SJSA1 (cell line): Measurements from ENCODE around the gene COL26A1. TPM values are rescaled to one million over a fixed set of nuclear protein-coding genes. Genes with fewer than 3 reads are reported as not detected.
"Not testable (repeated sequence)": the region's sequence is repeated elsewhere in the genome, so short reads cannot be mapped to it uniquely, and the experiment has no call there.

Experiments
- DNase-seq, 2 experiments: peaks; one replicate each; pipeline ENCODE4 v3.0.0-alpha.2; 2015 to 2020; ENCODE audit warnings: low spot score in 2 of 2, low read depth in 1 of 2
- H3K27ac ChIP-seq: fragments of 250-450 bp; sonication (Bioruptor Pico); 2 replicates; pipeline ENCODE4 v1.5.1; 2020; ENCODE audit warnings: mild to moderate bottlenecking, moderate library complexity
- H3K27me3 ChIP-seq: fragments of 250-450 bp; sonication (Bioruptor Pico); replicated peaks from 2 replicates; pipeline ENCODE4 v1.5.1; 2020; ENCODE audit warnings: mild to moderate bottlenecking, moderate library complexity
- H3K36me3 ChIP-seq: fragments of 250-450 bp; sonication (Bioruptor Pico); 2 replicates; pipeline ENCODE4 v1.5.1; 2020; ENCODE audit warnings: mild to moderate bottlenecking
- H3K4me1 ChIP-seq: fragments of 250-450 bp; sonication (Bioruptor Pico); replicated peaks from 2 replicates; pipeline ENCODE4 v1.6.1; 2021; ENCODE audit warnings: mild to moderate bottlenecking
- H3K4me3 ChIP-seq: fragments of 250-450 bp; sonication (Bioruptor Pico); 2 replicates; pipeline ENCODE4 v1.5.1; 2020; ENCODE audit warnings: mild to moderate bottlenecking
- H3K9me3 ChIP-seq: fragments of 250-450 bp; sonication (Bioruptor Pico); replicated peaks from 2 replicates; pipeline ENCODE4 v1.5.1; 2020; ENCODE audit warnings: mild to moderate bottlenecking
- total RNA-seq: library from RNA; depleted of rRNA; stranded (reverse); fragments of >200 nt; shearing (Covaris generic); gene quantifications from 2 replicates; pipeline ENCODE4 v1.2.3, GENCODE V29; 2014

The COL26A1 gene
- total RNA-seq, 1 experiment from 2014 or later = not detected

DNA sequence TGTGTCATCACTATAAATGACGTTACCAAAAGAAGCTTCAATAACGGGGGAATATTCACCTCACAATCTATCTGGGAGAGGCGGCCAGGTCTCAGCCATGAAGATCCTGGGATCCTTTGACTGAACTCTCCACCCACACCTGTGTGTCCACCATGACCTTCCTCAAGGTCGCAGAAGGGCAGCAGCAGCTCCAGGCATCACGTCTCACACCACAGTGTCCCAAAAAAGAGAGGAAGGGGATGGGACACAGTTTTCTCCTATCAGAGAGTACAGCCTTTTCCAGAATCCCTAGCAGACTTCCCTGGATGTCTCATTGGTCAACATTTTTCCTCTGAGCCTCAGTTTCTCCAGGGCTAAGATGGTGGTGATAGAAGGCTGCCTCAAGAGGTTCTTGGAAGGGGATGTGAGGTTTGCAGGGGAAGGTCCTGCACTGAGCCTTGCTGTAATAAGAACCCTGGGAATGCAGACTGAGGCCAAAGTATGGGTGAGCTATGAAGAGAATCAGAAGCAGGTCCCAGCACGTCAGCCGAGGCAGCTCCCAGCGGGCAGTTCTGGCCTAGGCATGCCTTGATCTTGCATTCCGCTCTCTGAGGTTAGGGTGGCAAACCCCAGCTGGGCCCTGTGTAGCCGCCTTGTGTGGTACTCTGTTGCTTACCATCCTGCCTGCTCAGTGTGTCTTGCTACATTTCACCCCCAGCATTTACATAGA is 63.8 kb downstream of the COL26A1 start:
- DNase-seq = no peak
- H3K4me3 ChIP-seq = no peak overlapping the region
- H3K36me3 ChIP-seq = no peaks in the 10 kb centered on the region
- no peak overlapping the region for H3K27ac ChIP-seq
- H3K27me3 ChIP-seq = peaks cover 15% of the 10 kb centered on the region; the same call in 1 of the 2 replicates
- no peaks in the 10 kb centered on the region for H3K9me3 ChIP-seq
- no peaks in the 10 kb centered on the region for H3K4me1 ChIP-seq

GRCh38 chr7:101428093-101428866 is 65.6 kb downstream of the COL26A1 start:
- no peaks in the 10 kb centered on the region for H3K9me3 ChIP-seq
- no peaks in the 10 kb centered on the region for H3K4me1 ChIP-seq
- DNase-seq = no peak
- H3K36me3 ChIP-seq = no peaks in the 10 kb centered on the region
- peaks cover 18% of the 10 kb centered on the region for H3K27me3 ChIP-seq
- H3K4me3 ChIP-seq = no peak overlapping the region
- H3K27ac ChIP-seq = no peak overlapping the region

DNA sequence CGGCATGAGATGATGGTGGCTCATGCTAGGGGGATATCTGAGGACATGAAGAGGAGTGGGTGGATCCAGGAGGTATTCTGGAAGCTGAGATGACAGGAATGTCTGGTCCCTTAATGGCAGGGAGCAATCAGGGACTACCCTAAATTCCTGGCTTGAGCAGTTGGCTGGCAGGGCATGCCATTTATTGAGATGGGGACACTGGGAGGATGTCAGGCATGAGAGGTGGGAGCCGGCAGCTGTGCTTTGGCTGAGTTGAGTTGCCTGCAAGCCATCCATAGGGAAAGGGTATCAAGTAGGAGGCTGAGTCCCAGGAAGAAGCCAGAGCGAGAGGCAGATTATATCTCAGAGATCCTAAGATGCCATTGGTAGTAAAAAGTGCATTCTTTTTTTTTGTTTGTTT is 69.6 kb downstream of the COL26A1 start:
- H3K4me1 ChIP-seq = no peaks in the 10 kb centered on the region
- no peak overlapping the region for H3K27ac ChIP-seq
- H3K27me3 ChIP-seq = peaks cover 41% of the 10 kb centered on the region
- no peak overlapping the region for H3K4me3 ChIP-seq
- no peaks in the 10 kb centered on the region for H3K36me3 ChIP-seq
- no peaks in the 10 kb centered on the region for H3K9me3 ChIP-seq
- no peak for DNase-seq

- peaks cover 41% of the 10 kb centered on the region for H3K27me3 ChIP-seq
- no peak overlapping the region for H3K27ac ChIP-seq
- no peaks in the 10 kb centered on the region for H3K9me3 ChIP-seq
- no peak for DNase-seq
- H3K4me1 ChIP-seq = no peaks in the 10 kb centered on the region
- no peaks in the 10 kb centered on the region for H3K36me3 ChIP-seq
- no peak overlapping the region for H3K4me3 ChIP-seq
Measured at GRCh38 chr7:101433688-101434087, 71.0 kb downstream of the COL26A1 start.

DNA sequence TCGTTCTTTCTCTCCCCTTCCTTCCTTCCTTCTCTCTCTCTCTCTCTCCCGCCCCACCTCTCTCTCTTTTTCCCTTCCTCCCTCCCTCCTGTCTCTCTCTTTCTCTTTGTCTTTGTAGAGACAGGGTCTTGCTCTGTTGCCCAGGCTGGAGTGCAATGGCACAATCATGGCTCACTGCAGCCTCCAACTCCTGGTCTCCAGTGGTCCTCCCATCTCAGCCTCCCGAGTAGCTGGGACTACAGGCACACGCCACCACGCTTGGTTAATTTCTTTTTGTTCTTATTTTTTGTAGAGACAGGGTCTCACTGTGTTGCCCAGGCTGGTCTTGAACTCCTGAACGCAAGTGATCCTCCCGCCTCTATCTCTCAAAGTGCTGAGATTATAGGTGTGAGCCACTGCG is 71.5 kb downstream of the COL26A1 start:
- not testable (repeated sequence) for H3K4me3 ChIP-seq, H3K27ac ChIP-seq, H3K9me3 ChIP-seq, DNase-seq, H3K36me3 ChIP-seq, H3K4me1 ChIP-seq
- peaks cover 41% of the 10 kb centered on the region for H3K27me3 ChIP-seq

GRCh38 chr7:101435461-101436220 is 73.0 kb downstream of the COL26A1 start:
- Histone ChIP-seq H3K36me3 (no peaks in the 10 kb centered on the region), H3K27ac (no peak overlapping the region), H3K4me1 (no peaks in the 10 kb centered on the region), H3K27me3 (peaks cover 37% of the 10 kb centered on the region), H3K9me3 (no peaks in the 10 kb centered on the region), H3K4me3 (no peak overlapping the region)
- DNase-seq = no peak

GRCh38 chr7:101436221-101436735 is 73.6 kb downstream of the COL26A1 start:
- Histone ChIP-seq H3K4me3 (no peak overlapping the region), H3K27ac (no peak overlapping the region), H3K9me3 (no peaks in the 10 kb centered on the region), H3K27me3 (peaks cover 36% of the 10 kb centered on the region), H3K36me3 (no peaks in the 10 kb centered on the region), H3K4me1 (no peaks in the 10 kb centered on the region)
- no peak for DNase-seq

DNA sequence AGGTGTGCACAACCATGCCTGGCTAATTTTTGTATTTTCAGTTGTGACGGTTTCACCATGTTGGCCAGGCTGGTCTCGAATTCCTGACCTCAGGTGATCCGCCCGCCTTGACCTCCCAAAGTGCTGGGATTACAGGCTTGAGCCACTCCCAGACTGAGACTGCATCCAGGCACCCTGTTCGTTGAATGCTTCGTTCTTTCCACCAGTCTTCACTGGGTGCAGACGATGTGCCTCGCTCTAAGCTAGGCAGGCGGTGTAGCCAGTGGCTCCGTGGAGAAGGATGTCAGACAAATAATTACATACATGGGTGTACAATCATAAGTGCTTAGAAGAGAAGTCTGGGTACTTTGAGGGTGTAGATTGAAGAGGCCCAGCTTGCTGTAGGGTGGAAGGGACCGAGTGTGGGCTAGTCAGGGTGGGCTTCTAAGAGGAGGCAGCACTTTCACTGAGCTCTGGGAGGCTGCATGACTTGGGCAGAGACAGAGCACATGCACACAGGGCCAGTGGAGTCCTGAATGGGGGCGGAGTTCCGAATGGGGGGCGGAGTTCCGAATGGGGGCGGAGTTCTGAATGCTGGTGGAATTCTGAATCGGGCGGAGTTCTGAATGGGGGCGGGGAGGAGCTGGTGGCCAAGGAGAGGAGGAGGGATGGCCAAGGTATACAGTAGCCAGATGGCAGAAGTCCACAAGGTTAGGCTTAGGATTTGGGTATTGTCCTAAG is 74.3 kb downstream of the COL26A1 start:
- Histone ChIP-seq H3K36me3 (no peaks in the 10 kb centered on the region), H3K27ac (no peak overlapping the region), H3K9me3 (no peaks in the 10 kb centered on the region), H3K4me1 (no peaks in the 10 kb centered on the region), H3K27me3 (peaks cover 39% of the 10 kb centered on the region), H3K4me3 (no peak overlapping the region)
- no peak for DNase-seq

DNA sequence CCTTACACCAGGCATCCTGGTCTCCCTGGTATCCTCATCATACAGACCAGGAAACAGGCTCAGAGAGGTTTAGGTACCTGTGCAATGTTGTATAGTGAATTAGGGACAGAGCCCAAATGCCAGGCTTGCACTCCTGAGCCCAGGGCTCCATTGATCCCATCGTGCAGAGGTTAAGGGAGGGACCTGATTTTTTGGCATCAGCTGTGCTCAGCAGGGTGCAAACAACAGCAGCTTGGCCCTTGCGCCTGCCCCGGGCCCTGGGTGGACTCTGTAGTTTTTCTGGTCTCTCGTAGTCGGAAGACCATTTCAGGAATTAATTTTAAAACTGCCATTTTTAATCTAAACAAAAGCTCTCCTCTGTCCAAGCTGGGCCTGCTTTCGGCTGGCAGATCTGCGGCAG is 79.2 kb downstream of the COL26A1 start:
- no peak for DNase-seq
- Histone ChIP-seq H3K9me3 (no peaks in the 10 kb centered on the region), H3K4me1 (no peaks in the 10 kb centered on the region), H3K27ac (no peak overlapping the region), H3K36me3 (no peaks in the 10 kb centered on the region), H3K4me3 (no peak overlapping the region), H3K27me3 (peaks cover 18% of the 10 kb centered on the region)

DNA sequence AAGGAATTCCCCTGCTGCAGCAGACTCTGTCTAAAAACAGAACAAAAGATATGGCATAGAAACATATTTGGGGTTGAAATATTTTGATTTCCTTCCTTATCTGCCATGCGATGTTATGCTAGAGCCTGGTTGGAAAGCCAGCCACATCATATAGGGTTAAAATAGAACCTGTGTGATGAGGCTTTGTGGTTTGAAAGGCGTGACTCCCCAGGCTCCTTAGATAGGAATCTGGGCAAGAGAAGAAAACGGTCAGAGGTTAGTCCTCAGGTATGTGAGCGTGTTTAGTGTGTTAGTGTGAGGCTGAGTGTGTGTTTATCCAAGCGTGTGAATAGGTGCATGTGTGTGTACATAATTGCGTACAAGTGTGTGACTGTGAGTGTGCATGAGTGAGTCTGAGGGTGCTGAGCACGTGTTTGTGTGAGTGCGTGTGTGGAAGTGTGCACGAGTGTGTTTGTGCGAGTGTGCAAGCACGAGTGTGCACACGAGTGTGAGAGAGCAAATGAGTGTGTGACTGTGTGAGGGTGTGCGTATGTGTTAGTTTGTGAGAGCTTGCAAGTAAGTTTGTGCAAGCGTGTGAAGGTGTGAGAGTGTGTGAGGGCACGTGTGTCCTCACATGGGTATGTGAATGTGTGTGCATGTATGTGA is 79.9 kb downstream of the COL26A1 start:
- no peak overlapping the region for H3K4me3 ChIP-seq
- no peak overlapping the region for H3K27ac ChIP-seq
- no peaks in the 10 kb centered on the region for H3K4me1 ChIP-seq
- DNase-seq = no peak
- no peaks in the 10 kb centered on the region for H3K9me3 ChIP-seq
- peaks cover 16% of the 10 kb centered on the region for H3K27me3 ChIP-seq
- H3K36me3 ChIP-seq = no peaks in the 10 kb centered on the region

- no peaks in the 10 kb centered on the region for H3K4me1 ChIP-seq
- DNase-seq = no peak
- 0 out of 2 replicates have a peak, but pooled peaks cover 3% of the 10 kb centered on the region for H3K27me3 ChIP-seq
- H3K4me3 ChIP-seq = no peak overlapping the region
- no peaks in the 10 kb centered on the region for H3K9me3 ChIP-seq
- no peak overlapping the region for H3K27ac ChIP-seq
- no peaks in the 10 kb centered on the region for H3K36me3 ChIP-seq
Measured at GRCh38 chr7:101450064-101450463, 87.4 kb downstream of the COL26A1 start.

DNA sequence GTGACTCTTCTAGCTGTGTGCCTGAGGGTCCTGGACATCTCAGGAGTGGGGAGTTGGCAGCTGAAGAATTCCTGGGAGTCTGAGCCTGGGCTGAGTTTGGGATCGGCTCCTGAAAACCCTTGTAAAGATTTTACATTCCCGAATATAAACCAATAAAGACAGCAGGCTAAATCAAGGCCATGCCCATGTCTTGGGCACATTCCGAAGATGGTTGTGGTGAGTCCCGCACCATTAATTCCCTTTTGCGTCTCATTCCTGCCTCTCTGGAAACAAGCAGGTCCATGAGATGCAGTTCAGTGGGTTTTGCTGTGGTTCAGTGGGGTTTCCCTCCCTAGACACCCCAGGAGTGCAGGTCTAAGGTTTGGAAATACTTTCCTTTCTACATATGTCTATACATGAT is 90.9 kb downstream of the COL26A1 start:
- Histone ChIP-seq H3K27me3 (0 out of 2 replicates have a peak, but pooled peaks cover 5% of the 10 kb centered on the region), H3K27ac (no peak overlapping the region)
- DNase-seq = no peak

More for the DNA sequence above, 90.9 kb downstream of the COL26A1 start:
- no peak overlapping the region for H3K4me3 ChIP-seq
- no peaks in the 10 kb centered on the region for H3K9me3 ChIP-seq
- H3K36me3 ChIP-seq = no peaks in the 10 kb centered on the region
- H3K4me1 ChIP-seq = no peaks in the 10 kb centered on the region
